ENCODE results near the gene HSCB. TPM values are rescaled to one million over a fixed set of nuclear protein-coding genes. Genes with fewer than 3 reads are reported as not detected.

The HSCB gene
- total and polyA plus RNA-seq, 9 of the 15 experiments (the other 6 are each of a cell fraction or from before 2014, with no cell fraction given), result 2.6 to 13.1 (median 8.6) TPM

DNA sequence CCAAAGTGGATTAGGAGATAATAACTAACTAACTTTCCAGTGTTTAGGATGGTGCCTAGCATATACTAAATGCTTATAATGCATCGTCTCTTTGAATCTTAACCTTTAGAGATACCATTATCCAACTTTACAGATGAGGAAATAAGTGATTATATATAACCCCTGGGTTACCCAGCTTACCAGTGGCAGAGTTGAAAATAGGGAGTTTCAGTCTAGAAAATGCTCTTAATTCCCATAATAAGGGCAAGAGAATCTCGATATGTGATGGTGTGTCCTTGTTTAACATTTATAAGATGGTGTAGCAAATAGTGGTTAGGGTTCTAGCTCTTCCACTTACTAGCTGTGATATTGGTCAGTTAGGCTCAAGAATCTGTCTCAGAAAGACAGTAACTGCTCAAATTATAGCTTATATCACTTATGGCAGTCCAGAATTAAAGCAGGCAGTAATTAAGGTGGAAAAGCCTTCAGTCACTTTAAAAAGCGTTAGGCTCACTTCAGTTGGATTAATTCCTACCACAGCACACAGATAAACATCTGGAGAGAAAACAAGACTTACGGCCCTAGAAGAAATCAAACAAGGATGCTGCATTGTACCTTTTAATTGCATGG lies 52.2 kb downstream of the HSCB start:
- H4K20me1 ChIP-seq (replicated peaks; ENCODE audit: control insufficient read depth, insufficient read depth, low read length), result peaks cover 24% of the 10 kb centered on the region
- peak; percentile 20 for ATAC-seq
- no peak overlapping the region for H3K4me2 ChIP-seq (ENCODE audit: insufficient read depth, low read length)
- intact Hi-C loops (cut with micrococcal nuclease), result loop anchor here (5.0 kb wide), 1 partner anchor 33 kb away; no protein-coding TSS in a partner anchor
- POLR2A ChIA-PET, result interaction anchor here (9.9 kb wide), 1 partner anchor 7 kb away, joined by 109 read pairs; no protein-coding TSS in a partner anchor
- BruUV-seq (replicated peaks), result no TSS peak
- no peak for FAIRE-seq
- CTCF ChIA-PET (ENCODE audit: low intra/inter-chr PET ratio), result no interaction called here
- H2AFZ ChIP-seq (ENCODE audit: low read depth, low read length), result no peak overlapping the region
- no peak overlapping the region for H3K9ac ChIP-seq (ENCODE audit: insufficient read depth in 1 of 2, low read depth in 2 of 2, low read length in 2 of 2)
- no peaks in the 10 kb centered on the region for H3K9me3 ChIP-seq (replicated peaks; ENCODE audit: control insufficient read depth, insufficient read depth, low read depth, low read length)
- H3K4me3 ChIP-seq, result no peak overlapping the region
- H3K27ac ChIP-seq (ENCODE audit: extremely low read depth, low read depth, low read length), result no peak overlapping the region
- no peak for DNase-seq (ENCODE audit: extremely low read depth in 1 of 4, low spot score in 3 of 4)
- H3K4me1 ChIP-seq (replicated peaks in 1 of 2; ENCODE audit: control insufficient read depth in 2 of 2, insufficient read depth in 2 of 2, low read length in 2 of 2), result peaks cover 3 to 5% of the 10 kb centered on the region in 2 experiments; a peak in 3 of 5 replicates
- WGBS (ENCODE audit: insufficient coverage, low coverage, missing lambda C conversion rate), result 57% methylated on average over 4 of the region's 4 CpGs
- H3K9me1 ChIP-seq (ENCODE audit: control insufficient read depth, insufficient read depth, low read length), result peaks cover 4% of the 10 kb centered on the region
- H3K79me2 ChIP-seq (ENCODE audit: control insufficient read depth, insufficient read depth, low read length), result peaks cover 42% of the 10 kb centered on the region
- H3K36me3 ChIP-seq (ENCODE audit: control insufficient read depth, insufficient read depth, low read length), result peaks cover 51% of the 10 kb centered on the region
- no peaks in the 10 kb centered on the region for H3K27me3 ChIP-seq (ENCODE audit: control insufficient read depth in 2 of 2, insufficient read depth in 2 of 2, low read length in 2 of 2)
- TF ChIP-seq FOXJ3 (CRISPR knock-in tag; IDR thresholded peaks at IDR 0.05), result no peak
- no peak for TF ChIP-seq TAF9B (IDR thresholded peaks at IDR 0.05; ENCODE audit: partially characterized antibody)
- TF ChIP-seq POLR2B (IDR thresholded peaks at IDR 0.05; ENCODE audit: low read depth, partially characterized antibody), result peak; percentile 39
- peak; percentile 63; the same call in 1 of the 2 replicates for TF ChIP-seq ILF3 (IDR thresholded peaks at IDR 0.05; ENCODE audit: borderline replicate concordance)
- TF ChIP-seq RBFOX2 (IDR thresholded peaks at IDR 0.05; ENCODE audit: low read depth, low read length), result 0 out of 2 replicates have a peak, but pooled peaks have one; percentile 13
- 0 out of 2 replicates have a peak, but pooled peaks have one; percentile 9 for TF ChIP-seq POLR2AphosphoS5 (IDR thresholded peaks at IDR 0.05; ENCODE audit: control insufficient read depth, insufficient read depth, low read depth, low read length)
- TF ChIP-seq POLR2AphosphoS2 (IDR thresholded peaks at IDR 0.05; ENCODE audit: low read length), result peak; percentile 42; the same call in 1 of the 2 replicates
- in situ Hi-C loops (cut with MboI), result no loop called here

Data from K562 (cell line).